Hematopoietic multipotent progenitor cell treated with erythropoietin and hydrocortisone succinate and interleukin-3 and kit ligand, for 8 days (in vitro differentiated cells): ENCODE data around the gene NDUFAF5.

Experiments used
- DNase-seq: peaks from one replicate; pipeline ENCODE4 v3.0.0-alpha.2; 2015

The NDUFAF5 gene

DNA sequence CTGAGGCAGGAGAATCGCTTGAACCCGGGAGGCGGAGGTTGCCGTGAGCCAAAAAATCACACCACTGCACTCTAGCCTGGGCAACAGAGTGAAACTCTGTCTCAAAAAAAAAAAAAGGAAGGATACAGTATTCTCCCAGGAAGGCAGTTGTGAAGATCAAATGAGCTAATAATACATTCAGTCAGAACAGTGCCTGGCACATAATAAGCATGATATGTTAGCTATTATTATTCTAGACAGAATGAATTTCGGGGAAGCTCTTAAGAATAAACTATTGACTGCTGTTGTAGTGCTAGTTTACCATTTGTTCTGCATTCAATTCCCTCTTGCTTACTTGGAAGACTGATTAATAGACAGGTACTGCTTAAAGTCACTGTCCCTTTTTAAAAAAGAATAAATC, 40.6 kb downstream of the NDUFAF5 start:
- DNase-seq = no peak

DNA sequence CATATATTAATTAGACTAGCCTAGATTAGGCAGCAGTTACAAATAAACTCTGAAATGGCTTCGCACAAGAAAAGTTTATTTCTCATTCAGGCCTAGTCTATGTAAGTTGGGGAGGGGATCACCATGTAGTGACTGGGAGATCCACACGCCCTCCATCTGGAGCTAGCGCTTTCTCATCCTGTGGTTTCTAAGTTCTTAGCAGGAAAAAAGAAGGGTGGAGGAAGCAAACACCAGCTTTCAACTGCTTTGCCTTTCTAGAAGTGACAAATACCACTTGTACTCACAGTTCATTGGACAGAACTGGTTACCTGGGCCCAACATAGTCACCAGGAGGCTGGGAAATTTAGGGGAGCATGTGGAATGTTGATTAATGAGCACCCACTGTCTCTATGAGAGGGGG, 46.6 kb downstream of the NDUFAF5 start:
- no peak for DNase-seq

DNA sequence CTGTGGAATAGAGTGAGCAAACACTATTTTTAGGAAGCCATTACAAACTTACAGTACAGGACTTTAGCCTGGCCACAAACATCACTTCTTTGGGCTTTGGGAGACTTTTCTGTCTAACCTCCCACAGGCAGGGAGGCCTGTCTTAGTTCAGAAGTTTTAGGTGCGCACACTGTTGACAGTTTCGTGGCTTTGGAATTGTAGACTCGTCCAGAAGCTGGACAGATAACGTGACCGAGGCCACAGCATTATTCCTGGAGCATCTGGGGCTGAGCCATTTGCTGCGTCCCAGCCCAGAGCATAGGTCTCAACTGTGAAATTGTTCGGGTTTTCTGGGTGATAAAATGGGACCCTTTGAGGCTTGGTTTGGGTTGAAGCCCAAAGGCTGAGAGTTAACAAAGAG, 53.8 kb downstream of the NDUFAF5 start:
- no peak for DNase-seq

DNA sequence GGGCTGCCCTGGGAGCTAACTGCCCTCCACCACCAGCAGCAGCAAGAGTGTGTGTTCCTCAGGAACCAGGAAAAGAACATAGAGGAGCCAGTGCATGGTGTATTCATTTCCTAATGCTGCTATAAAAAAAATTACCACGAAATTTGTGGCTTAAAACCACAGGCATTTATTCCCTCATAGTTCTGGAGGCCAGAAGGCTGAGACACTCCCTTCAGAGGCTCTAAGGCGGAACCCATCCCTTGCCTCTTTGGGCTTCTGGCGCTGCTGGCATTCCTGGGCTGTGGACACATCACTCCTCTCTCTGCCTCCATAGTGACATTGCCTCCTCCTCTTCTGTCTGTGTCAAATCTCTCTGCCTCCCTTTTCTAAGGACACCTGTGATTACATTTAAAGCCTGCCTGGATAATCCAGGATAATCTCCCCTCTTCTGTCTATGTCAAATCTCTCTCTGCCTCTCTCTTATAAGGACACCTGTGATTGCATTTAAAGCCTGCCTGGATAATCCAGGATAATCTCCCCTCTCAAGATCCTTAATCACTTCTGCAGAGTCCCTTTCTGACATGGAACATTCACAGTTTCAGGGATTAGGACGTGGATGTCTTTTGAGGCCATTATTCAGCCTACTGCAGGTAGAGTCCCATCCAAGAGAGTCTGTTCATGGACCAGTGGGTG, 54.7 kb downstream of the NDUFAF5 start:
- DNase-seq = no peak

DNA sequence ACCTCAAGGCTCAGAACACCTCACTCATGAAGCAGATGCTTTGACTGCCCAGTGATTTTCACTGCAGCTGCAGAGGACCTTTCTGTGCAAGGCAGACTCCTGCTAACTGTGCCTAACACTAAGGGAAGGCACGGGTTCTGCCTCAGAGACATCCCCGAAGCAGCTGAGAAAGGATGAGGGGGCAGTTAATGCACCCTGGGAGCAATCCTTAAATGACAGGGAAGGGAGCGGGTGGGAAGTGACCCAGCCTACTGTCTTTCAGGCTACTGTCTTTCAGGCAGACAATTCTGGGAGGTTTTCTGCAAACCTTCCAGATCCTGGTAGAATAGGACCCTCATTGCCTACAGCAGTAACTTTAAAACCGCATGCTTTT, 55.3 kb downstream of the NDUFAF5 start:
- no peak for DNase-seq

DNA sequence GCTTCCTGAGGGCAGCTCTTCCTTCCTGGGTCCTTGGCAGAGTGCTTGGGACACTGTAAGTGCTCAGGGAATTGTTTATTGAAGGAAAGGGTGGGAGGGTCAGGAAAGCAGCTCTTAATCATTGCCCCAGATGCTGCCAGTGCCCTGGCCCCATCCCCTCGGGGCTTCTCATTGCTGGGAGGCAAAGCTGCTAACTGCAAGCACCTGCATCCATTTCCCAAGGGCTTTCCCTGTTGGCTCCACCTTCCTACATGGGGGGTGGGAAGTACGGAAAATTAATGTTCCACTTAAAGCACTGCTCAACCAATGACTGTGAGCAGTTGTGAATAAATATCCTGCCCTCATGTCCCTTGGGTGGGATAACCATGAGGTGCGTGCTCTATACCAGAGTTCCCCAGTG, 56.4 kb downstream of the NDUFAF5 start:
- no peak for DNase-seq

DNA sequence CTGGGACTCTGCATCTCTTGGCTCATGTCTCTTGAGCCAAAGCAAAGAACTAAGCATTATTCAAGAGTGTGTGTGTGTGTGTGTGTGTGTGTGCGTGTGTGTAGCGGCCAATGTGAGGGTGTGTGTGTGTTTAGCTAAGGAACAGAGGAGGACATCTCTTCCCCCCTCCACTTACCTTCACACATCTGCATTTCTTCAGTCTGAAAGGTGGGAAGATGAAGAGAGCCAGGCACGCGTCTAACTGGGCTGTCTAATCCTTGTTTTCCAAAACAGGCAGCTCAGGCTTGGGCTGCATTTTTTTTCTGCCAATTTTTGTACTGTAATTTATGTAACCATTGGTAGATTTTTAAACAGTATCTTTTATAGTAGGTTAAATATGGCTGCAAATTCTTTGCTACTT, 59.5 kb downstream of the NDUFAF5 start:
- DNase-seq = no peak

DNA sequence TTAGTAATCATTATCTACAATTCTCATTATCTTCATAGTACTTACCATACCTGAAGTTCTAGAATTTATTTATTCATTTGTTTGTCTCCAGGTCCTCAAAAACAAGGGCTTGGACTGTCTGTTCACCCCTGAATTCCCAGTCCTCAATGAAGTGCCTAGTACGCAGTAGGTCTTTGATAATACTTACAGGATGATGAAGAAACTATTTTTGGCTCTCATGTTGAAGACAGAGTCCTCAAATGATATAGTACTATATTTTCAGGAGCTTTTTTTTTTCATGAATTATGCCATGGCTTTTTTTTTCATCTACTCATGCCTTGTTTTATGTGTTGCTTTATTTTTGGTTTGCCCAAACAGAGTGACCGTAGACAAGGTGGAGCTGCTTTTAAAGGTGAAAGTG, 66.5 kb downstream of the NDUFAF5 start:
- no peak for DNase-seq

DNA sequence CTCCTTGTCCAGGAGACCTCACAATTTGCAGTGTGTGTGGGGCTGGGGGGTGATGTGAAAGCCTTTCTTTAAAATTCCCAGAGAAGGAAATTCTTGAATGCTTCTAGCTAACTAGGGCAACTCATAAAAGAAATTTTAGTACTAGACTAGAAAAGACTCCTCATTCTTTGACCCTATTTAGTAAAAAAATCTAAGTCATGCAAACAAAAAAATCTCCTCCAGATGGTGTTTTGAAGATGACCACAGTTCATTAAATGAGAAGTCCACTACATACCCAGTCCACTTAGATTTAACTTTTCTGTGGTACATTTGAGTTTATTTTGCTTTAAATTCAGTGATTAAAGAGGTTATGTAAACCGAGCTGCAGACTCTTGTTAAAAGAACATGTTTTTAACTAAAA, 67.5 kb downstream of the NDUFAF5 start:
- DNase-seq = no peak

DNA sequence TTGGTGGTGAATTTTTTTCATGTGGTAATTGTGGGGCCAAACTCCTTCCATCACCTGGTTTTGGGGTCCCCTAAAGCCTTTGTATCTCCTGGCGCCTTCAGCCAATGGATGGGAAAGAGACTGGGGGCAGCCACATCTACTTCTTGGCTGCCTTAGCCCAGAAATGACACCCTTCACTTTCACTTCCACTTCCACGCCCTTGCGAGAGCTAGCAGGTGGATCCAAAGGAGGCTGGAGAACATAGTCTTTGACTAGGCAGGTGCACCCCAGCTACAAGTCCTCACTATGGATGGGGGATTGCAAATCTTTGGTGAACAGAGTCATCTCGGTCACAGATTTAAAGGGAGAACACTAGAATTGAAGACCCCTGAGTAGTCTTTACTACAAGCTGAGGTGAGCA, 70.8 kb downstream of the NDUFAF5 start:
- DNase-seq = no peak

DNA sequence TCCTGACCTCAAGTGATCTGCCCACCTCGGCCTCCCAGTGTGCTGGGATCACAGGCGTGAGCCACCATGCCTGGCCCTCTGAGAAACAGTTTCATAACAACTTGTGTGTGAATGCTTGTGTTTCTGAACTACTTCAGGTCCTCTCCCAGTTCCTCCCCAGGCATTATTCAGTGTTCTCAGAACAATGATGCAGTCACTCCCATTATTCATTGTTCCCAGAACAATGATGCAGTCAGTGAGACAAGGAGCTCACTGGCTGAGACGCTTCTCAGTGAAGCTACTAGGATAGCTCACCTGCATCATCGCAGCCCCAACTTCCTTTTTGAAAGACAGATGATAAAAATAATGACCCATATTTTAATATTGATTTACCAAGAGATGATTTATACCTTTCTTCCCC, 71.5 kb downstream of the NDUFAF5 start:
- DNase-seq = no peak

DNA sequence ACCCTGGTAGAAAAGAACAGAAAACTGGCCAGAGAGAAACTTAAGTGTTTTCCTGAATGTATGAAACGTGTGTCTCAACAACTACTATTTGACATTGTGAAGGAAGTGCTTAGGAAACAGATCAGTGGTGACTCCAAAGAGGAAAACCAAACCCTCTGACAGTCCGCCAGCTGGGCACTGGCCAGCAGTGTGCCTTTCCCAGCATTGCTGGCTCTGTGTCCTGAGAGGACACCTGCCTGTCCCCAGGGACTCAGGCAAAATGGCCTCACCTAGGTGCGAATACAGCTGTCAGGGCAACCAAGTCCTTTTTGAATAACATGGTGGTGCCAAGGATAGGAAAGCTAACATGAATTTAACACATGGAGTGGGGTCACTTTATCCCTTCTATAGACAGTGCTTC, 72.5 kb downstream of the NDUFAF5 start:
- DNase-seq = no peak

DNA sequence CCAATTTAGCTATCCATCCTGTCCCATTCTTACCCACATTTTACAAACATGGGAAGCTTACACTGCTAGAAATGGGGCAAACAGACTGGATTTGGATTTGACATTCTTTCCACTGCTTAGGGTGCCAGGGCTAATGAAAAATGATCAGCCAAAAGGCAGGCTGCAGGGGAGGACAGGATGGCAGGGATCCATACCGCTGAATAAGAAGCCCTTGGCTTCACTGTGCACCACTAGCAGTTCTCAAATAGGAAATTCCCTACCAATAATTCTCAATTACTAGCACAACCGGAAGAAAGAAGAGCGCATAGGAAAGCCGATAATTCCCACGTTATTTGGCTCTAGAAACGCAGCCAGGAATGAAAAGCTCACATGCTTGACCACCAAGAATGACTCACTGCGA, 73.1 kb downstream of the NDUFAF5 start:
- no peak for DNase-seq

DNA sequence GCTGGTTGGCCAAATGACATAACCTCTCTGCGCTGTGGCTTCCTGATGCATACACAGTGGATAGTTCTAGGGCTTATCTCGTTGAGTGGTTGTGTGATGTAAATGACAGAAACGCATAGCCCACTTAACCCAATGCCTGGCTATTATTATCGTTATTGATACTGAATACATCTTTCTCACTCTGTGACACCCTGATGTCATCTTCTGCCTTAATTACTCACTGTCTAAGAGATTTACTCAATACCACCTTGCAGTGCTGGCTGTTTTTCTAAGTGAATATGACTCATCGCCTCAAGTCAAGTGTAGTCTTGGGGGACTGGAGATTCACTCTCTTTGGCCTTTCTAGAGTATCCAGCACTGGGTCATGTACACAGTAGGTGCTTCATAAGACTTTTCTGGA, 73.6 kb downstream of the NDUFAF5 start:
- no peak for DNase-seq

DNA sequence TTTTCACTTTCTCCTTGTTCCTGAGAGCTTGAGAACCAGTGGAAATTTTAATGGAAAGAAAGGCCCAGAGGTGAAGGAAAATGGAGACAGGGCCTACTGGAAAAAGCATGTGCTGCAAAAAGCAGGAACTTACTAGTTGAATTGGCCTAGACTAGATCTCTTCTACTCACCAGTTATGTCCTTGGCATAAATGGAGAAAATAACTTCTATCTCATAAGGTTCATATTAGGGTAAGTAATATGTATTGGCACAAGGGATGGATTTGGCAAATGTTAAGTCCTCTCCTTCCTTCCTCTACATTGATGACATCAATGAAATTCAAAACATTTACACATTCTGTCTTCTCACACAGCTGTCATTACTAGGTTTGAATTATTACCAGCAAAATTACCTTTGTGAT, 74.0 kb downstream of the NDUFAF5 start:
- no peak for DNase-seq

DNA sequence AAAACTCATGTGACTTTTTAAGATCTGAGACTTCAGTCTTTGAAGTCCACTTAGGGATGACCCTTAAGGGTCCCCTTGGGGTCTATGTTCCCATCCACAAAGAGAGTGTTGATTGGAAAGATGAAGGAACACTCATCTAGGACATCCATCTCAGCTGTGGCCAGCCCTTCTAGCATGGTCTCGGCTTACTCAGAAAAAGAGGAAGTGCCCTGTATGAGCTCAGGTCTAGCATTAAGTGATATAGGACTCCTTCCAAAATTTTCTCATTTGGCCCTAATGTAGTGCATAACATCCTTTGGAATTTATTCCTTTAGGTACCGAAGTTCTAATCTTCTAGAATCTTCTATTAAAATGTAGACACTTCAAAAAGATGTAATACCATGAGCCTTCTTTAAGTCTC, 77.4 kb downstream of the NDUFAF5 start:
- DNase-seq = no peak

DNA sequence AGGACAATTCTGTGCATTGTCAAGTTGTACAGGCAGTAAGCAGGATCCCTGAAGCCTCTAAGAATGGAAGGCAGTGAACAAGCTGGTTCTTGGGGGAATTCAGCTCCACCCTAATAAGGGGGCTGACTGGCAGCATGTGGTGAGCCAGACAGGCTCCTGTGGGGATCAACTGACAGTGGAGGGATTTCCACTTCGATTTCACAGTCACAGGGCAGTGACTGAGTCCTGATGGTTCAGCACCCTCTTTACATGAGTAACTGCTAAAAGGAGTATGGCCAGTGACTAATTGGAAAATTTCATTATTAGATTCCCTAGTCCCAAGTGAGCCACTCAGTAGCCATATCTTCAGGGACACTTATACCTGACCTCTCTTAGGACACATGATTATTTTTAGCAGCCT, 78.4 kb downstream of the NDUFAF5 start:
- no peak for DNase-seq

DNA sequence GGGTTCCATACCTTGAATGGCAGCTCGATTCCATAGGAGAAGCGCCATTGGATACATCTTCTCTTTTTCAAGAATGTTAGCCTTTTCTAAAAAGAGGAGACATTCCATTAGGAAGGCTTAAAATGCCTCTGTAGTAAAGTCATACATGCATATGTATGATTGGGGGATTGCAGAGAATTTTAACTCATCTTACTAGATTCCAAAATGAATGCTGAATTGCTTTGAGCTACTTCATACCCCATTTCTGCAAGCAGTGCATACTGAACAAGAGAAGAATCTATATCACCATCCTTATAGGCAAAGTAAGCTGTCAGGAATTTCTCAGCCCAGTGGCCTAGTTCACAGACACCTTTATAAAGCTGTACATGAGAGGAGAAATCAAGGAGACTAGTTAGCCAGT, 80.3 kb downstream of the NDUFAF5 start:
- DNase-seq = no peak

DNA sequence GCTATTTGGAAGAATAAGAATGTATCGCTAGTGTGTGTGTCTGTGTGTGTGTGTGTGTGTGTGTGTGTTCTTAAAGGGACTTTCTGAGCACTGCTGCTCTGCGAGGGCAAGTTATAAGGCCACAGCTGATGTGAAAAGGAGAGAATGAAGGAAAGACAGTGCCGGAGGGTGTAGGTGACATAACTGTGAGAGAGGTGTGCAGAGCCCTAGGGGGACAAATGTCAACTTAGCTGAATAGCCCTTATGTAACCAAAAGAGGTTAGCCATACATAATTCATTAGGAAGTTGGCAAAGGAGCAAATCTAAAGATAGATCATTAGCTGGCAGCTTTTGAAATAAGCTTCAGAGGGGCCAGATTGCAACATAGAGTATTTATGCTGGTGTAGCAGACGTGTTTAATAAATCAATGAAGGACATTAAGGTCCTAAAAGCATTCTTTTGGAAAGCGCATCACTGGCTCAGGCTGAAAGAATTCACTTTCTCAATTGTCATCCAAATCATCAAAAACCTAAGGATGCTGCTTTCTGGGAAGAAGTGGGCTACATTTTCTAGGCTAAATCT, 81.0 kb downstream of the NDUFAF5 start:
- no peak for DNase-seq

DNA sequence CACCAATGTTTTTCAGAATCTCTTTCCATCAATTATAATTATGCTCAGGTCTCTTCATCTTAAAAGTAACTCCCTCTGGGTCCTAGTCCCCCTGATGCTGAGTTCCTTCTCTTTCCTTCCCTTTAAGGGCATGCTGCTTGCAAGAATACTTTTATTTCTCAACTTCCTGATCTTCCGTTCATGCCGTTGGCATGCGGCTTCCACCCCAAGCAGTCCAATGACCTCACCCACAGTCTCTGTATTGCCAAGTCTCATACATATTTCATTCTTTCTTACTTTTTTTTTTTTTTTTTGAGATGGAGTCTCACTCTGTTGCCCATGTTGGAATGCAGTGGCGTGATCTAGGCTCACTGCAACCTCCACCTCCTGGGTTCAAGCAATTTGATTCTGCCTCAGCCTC, 83.5 kb downstream of the NDUFAF5 start:
- peak; percentile 4 for DNase-seq

DNA sequence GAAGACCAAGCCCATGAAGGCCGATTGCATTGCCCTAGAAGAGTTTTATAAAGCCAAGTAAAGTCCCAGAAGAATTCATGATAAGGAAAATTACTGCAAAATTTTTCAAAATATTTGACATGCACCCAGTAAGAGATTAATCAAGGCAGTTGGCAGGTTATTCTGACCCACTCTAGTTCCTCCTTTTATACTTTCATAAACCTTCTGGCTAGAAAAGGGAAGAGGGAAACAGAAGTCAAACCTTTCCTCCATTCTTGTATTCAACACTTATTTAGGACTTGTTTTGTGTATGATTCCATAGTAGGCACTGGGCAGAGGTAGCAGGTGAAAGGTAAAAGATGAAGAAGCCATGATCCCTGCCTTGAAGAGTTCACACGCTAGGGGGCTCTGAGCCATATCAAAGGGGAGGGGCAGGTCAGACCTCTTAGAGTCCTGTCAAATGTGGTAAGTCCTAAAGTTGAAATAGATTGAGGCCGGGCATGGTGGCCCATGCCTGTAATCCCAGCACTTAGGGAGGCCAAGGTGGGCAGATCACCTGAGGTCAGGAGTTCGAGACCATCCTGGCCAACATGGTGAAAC, 85.4 kb downstream of the NDUFAF5 start:
- DNase-seq = no peak
